Stomach (tissue), 9 donors: ENCODE data around the gene MYBPC1. TPM values are rescaled to one million over a fixed set of nuclear protein-coding genes. Genes with fewer than 3 reads are reported as not detected.

ENCODE experiments used
- DNase-seq, 2 donors: peaks; one replicate each; pipeline versions ENCODE4 v3.0.0 to v3.0.0-alpha.2; 2013 to 2019
- H3K27ac ChIP-seq, 5 donors: fragments of 200-600 bp in 4 of 5; sonication (generic) in 4 of 5; one replicate each; pipeline ENCODE4 v1.5.1; 2013 to 2019; ENCODE audit warnings: mild to moderate bottlenecking in 1 of 5, moderate library complexity in 1 of 5
- H3K27me3 ChIP-seq, 3 donors: fragments of 200-600 bp; sonication (generic); one replicate each; pipeline ENCODE4 v1.5.1; 2017 to 2019; ENCODE audit warnings: mixed run types in 1 of 3
- H3K36me3 ChIP-seq, 4 donors: fragments of 200-600 bp; sonication (generic); 1 replicate in 3 of 4; 2 replicates in 1 of 4; pipeline ENCODE4 v1.5.1; 2016 to 2019
- H3K4me1 ChIP-seq, 4 donors: fragments of 200-600 bp; sonication (generic); one replicate each; pipeline ENCODE4 v1.5.1; 2016 to 2019
- H3K4me3 ChIP-seq, 4 donors: fragments of 200-600 bp; sonication (generic) in 3 of 4; one replicate each; pipeline ENCODE4 v1.5.1; 2016 to 2019; ENCODE audit warnings: mild to moderate bottlenecking in 1 of 4
- H3K9me3 ChIP-seq, 4 donors: fragments of 200-600 bp; sonication (generic); one replicate each; pipeline ENCODE4 v1.5.1; 2016 to 2019
- EP300 ChIP-seq: sonication (generic); formaldehyde crosslinking; IDR thresholded peaks from one replicate; pipeline ENCODE4 v1.6.1; 2017; ENCODE audit warnings: antibody characterized with exemption
- POLR2A ChIP-seq, 4 donors: fragments of 450-650 bp; IDR thresholded peaks; one replicate each; pipeline ENCODE4 v1.6.1; 2016; ENCODE audit warnings: antibody characterized with exemption in 4 of 4, control low read depth in 2 of 4, mild to moderate bottlenecking in 1 of 4, moderate library complexity in 1 of 4
- POLR2AphosphoS5 ChIP-seq, 3 donors: sonication (generic); formaldehyde crosslinking; IDR thresholded peaks; one replicate each; pipeline ENCODE4 v1.6.1; 2016; ENCODE audit warnings: antibody characterized with exemption in 3 of 3
- WGBS, 5 donors: extraction: QIAGEN DNeasy Blood & Tissue Kit in 3 of 5; methylation state at CpG; one replicate each; pipeline versions ENCODE4 v1.1.5 to v1.1.7; 2013 to 2018; 5-methylcytosine and 5-hydroxymethylcytosine counted together
- intact Hi-C: fragments of 100-400 bp; cut with DNase I; formaldehyde crosslinking; loops from one replicate; pipeline ENCODE4 v1.15.1; 2023; ENCODE audit warnings: low total_unique reads
- polyA plus RNA-seq, 3 donors: library from polyadenylated mRNA; stranded (reverse); fragments of 200-250 nt; gene quantifications; one replicate each; pipeline ENCODE4 v1.2.3, GENCODE V29; 2013
- total RNA-seq, 5 donors: library from RNA; depleted of rRNA; stranded (reverse); fragments of >200 nt; gene quantifications; one replicate each; pipeline versions ENCODE4 v1.1.0 to v1.2.3, GENCODE V29; 2014 to 2016
- TF ChIP-seq, protein P1 (sequence below), 7 experiments: fragments of 450-650 bp in 4 of 7; fragments of 200-600 bp in 3 of 7; sonication (generic) in 3 of 7; IDR thresholded peaks; one replicate each; pipeline ENCODE4 v1.5.1; 2016 to 2019; ENCODE audit warnings: antibody characterized with exemption in 7 of 7, control low read depth in 2 of 7, mild to moderate bottlenecking in 1 of 7
- donor health status: healthy with polysubstance abuse.
- donor health status: Bipolar disorder and iron deficiency.
- donor health status: healthy.

The MYBPC1 gene
- total and polyA plus RNA-seq, 8 donors: 0.31 to 8.8 (median 1.7) TPM; not detected in 2

DNA sequence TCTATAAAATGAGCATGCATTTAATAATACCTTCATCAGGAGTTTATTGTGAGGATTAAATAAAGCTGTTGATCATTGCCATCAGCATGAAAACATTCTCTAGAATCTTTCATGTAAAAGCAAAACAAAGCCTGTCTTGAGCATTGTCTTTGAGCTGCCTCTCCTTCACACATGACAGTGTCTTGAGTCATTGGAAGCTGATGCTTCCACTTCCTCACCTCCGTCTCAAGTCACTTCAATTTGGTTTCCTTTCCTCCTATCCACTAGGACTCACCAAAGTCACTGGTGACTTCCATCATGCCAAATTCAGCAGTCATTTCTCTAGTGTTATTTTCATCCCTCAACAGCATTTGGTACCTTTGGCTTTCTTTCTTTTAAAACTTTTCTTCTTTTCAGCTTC is 31.6 kb upstream of the MYBPC1 start:
- WGBS, 5 donors: 67 to 81% (median 79%) methylated on average over 1 of the region's 1 CpG
- Histone ChIP-seq H3K4me3 (no peak overlapping the region), H3K27me3 (no peaks in the 10 kb centered on the region), H3K36me3 (no peaks in the 10 kb centered on the region), H3K9me3 (no peaks in the 10 kb centered on the region), H3K27ac (no peak overlapping the region), H3K4me1 (peaks cover 0 to 4% (median 0%) of the 10 kb centered on the region in 4 donors)
- no peak for DNase-seq
- no peak for TF ChIP-seq EP300
- TF ChIP-seq, protein P1, sequence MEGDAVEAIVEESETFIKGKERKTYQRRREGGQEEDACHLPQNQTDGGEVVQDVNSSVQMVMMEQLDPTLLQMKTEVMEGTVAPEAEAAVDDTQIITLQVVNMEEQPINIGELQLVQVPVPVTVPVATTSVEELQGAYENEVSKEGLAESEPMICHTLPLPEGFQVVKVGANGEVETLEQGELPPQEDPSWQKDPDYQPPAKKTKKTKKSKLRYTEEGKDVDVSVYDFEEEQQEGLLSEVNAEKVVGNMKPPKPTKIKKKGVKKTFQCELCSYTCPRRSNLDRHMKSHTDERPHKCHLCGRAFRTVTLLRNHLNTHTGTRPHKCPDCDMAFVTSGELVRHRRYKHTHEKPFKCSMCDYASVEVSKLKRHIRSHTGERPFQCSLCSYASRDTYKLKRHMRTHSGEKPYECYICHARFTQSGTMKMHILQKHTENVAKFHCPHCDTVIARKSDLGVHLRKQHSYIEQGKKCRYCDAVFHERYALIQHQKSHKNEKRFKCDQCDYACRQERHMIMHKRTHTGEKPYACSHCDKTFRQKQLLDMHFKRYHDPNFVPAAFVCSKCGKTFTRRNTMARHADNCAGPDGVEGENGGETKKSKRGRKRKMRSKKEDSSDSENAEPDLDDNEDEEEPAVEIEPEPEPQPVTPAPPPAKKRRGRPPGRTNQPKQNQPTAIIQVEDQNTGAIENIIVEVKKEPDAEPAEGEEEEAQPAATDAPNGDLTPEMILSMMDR (IDR thresholded peaks at IDR 0.05): no peak
- TF ChIP-seq POLR2A (IDR thresholded peaks at IDR 0.05): no peak
- TF ChIP-seq POLR2AphosphoS5 (IDR thresholded peaks at IDR 0.05): no peak
- intact Hi-C loops: loop anchor here (10.0 kb wide), 1 partner anchor 192 kb away; no protein-coding TSS in a partner anchor

DNA sequence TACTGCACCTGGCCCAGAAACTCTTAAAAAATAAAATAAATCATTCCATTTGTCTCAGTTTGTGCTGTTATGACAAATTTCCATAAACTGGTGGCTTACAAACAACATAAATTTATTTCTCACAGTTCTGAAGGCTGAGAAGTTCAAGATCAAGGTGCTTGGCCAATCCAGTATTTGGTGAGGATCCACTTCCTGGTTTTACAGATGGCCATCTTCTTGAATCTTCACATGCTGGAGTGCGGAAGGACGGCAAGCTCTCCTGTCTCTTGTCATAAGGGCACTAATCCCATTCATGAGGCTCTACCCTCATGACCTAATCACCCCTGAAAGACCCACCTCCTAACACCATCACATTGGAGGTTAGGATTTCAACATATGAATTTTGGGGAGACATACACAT is 29.9 kb upstream of the MYBPC1 start:
- Histone ChIP-seq H3K9me3 (no peaks in the 10 kb centered on the region), H3K27ac (no peak overlapping the region), H3K27me3 (no peaks in the 10 kb centered on the region), H3K4me1 (peaks cover 0 to 6% (median under 1%) of the 10 kb centered on the region in 4 donors), H3K36me3 (no peaks in the 10 kb centered on the region), H3K4me3 (no peak overlapping the region)
- 55 to 69% (median 60%) methylated on average over 2 of the region's 2 CpGs for WGBS, 5 donors
- no peak for DNase-seq
- intact Hi-C loops: loop anchor here (10.0 kb wide), 1 partner anchor 190 kb away; no protein-coding TSS in a partner anchor
- TF ChIP-seq, protein P1 (IDR thresholded peaks at IDR 0.05): no peak
- TF ChIP-seq POLR2A (IDR thresholded peaks at IDR 0.05): no peak

DNA sequence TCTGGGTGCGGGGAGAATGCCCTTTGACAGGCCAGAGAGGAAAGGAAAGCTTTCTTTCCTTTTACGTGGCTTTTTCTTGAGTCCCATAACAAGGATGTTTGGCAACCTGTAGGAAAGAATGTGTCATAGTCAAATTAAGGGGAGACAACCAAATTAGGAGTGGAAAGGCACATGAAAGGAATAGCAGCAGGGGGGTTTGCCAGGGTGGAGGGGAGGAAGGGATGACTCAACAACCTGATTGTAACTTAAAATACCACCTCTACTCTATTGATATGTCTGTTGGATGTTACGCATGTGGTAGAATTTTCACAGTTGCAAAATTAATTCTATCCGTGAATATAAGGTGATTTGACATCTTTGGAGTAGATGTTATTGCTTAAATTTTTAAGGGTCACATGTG is 28.5 kb upstream of the MYBPC1 start:
- TF ChIP-seq, protein P1 (IDR thresholded peaks at IDR 0.05): no peak
- TF ChIP-seq POLR2A (IDR thresholded peaks at IDR 0.05) (no peak), POLR2AphosphoS5 (IDR thresholded peaks at IDR 0.05) (no peak), EP300 (no peak)
- Histone ChIP-seq H3K36me3 (no peaks in the 10 kb centered on the region), H3K27ac (no peak overlapping the region), H3K4me1 (peaks cover 0 to 16% (median 7%) of the 10 kb centered on the region in 4 donors), H3K4me3 (no peak overlapping the region), H3K27me3 (no peaks in the 10 kb centered on the region), H3K9me3 (no peaks in the 10 kb centered on the region)
- whole genome bisulfite sequencing, 5 donors: 54 to 66% (median 58%) methylated on average over 4 of the region's 4 CpGs
- intact Hi-C loops: loop anchor here (10.0 kb wide), 1 partner anchor 188 kb away; no protein-coding TSS in a partner anchor
- DNase-seq: no peak

DNA sequence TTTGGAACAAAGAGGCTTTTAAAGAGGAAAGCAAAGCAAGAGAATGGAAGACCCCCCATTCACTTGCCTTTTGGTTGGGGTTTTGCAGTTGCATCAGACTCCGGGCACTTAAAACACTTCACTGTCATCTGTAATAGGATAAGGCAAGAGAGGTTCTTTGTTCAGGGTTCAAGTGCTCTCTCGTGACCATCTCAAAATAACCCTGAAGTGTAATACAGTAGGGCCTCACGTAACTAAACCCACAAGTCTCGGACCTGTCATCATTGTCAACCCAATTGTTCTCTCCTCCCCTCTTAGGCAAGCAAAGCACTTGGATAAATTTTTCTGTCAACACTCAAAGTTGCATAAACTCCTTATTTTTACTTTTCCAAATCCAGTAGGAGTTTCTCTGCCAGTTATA is 26.9 kb upstream of the MYBPC1 start:
- no peaks in the 10 kb centered on the region for H3K9me3 ChIP-seq
- H3K36me3 ChIP-seq: no peaks in the 10 kb centered on the region
- DNase-seq: no peak
- no peak overlapping the region for H3K4me3 ChIP-seq
- H3K4me1 ChIP-seq: peaks cover 0 to 16% (median 7%) of the 10 kb centered on the region in 4 donors
- H3K27ac ChIP-seq: no peak overlapping the region
- intact Hi-C loops: loop anchor here (10.0 kb wide), 1 partner anchor 187 kb away; no protein-coding TSS in a partner anchor
- WGBS, 5 donors: 87 to 90% (median 89%) methylated on average over 4 of the region's 4 CpGs
- TF ChIP-seq POLR2AphosphoS5 (IDR thresholded peaks at IDR 0.05) (no peak), POLR2A (IDR thresholded peaks at IDR 0.05) (no peak), EP300 (no peak)
- TF ChIP-seq, protein P1 (IDR thresholded peaks at IDR 0.05): no peak
- H3K27me3 ChIP-seq: no peaks in the 10 kb centered on the region
